Measurements from ENCODE around the gene OAS1. TPM values are rescaled to one million over a fixed set of nuclear protein-coding genes. Genes with fewer than 3 reads are reported as not detected.

Gene OAS1
- total and polyA plus RNA-seq, 2 donors (not counting 3 experiments of a cell fraction or from before 2014, with no cell fraction given), result 5.7 to 6.4 TPM

- Histone ChIP-seq H3K79me2 (ENCODE audit: control insufficient read depth, insufficient read depth, low read length) (no peaks in the 10 kb centered on the region), H2AFZ (ENCODE audit: low read depth, low read length) (no peak overlapping the region), H3K27me3 (ENCODE audit: control insufficient read depth in 2 of 2, insufficient read depth in 2 of 2, low read length in 2 of 2) (peaks cover 0 to 7% of the 10 kb centered on the region in 2 experiments), H3K9ac (replicated peaks; ENCODE audit: extremely low read depth, insufficient read depth, low read length) (no peak overlapping the region), H3K4me3 (replicated peaks in 1 of 3; ENCODE audit: insufficient read depth in 1 of 3, low read depth in 1 of 3, low read length in 3 of 3) (no peak overlapping the region), H3K4me1 (ENCODE audit: control insufficient read depth, extremely low read depth, insufficient read depth, low read length) (no peaks in the 10 kb centered on the region), H4K20me1 (replicated peaks; ENCODE audit: control insufficient read depth, extremely low read depth, insufficient read depth, low read length) (no peaks in the 10 kb centered on the region), H3K9me3 (replicated peaks; ENCODE audit: control insufficient read depth, insufficient read depth, low read length) (no peaks in the 10 kb centered on the region), H3K4me2 (ENCODE audit: insufficient read depth, low read length) (no peak overlapping the region), H3K36me3 (ENCODE audit: control insufficient read depth in 2 of 2, extremely low read depth in 1 of 2, insufficient read depth in 2 of 2, low read length in 2 of 2) (no peaks in the 10 kb centered on the region), H3K27ac (ENCODE audit: insufficient read depth, low read depth, low read length) (no peak overlapping the region), H3K9me1 (replicated peaks; ENCODE audit: control insufficient read depth, extremely low read depth, insufficient read depth, low read length) (no peaks in the 10 kb centered on the region)
- intact Hi-C loops (cut with micrococcal nuclease) (no loop called here), dilution Hi-C loops (cut with MboI; ENCODE audit: extremely low pct_ligation_motif_present, low sequenced_read_pairs) (no loop called here)
- POLR2A ChIA-PET, result no interaction called here
- FAIRE-seq (no peak), DNase-seq (ENCODE audit: low read depth, low spot score) (no peak)
- TF ChIP-seq EZH2 (IDR thresholded peaks at IDR 0.05; ENCODE audit: borderline replicate concordance, low read depth, low read length, severe bottlenecking) (no peak), POLR2A (IDR thresholded peaks at IDR 0.05; ENCODE audit: low read depth, low read length) (no peak), POLR2AphosphoS5 (IDR thresholded peaks at IDR 0.05; ENCODE audit: insufficient read depth, low read depth, low read length) (no peak)
- no TSS peak for BruUV-seq (replicated peaks)
- CTCF ChIA-PET, result interaction anchor here (1.7 to 2.3 kb wide), 2 partner anchors 39 to 84 kb away, joined by 4 to 5 read pairs; no protein-coding TSS in a partner anchor
These were observed 30.3 kb upstream of the OAS1 start for GRCh38 chr12:112876506-112876905.

GRCh38 chr12:112877006-112877405 lies 29.8 kb upstream of the OAS1 start:
- H3K36me3 ChIP-seq (ENCODE audit: control insufficient read depth in 2 of 2, extremely low read depth in 1 of 2, insufficient read depth in 2 of 2, low read length in 2 of 2), result no peaks in the 10 kb centered on the region
- no peaks in the 10 kb centered on the region for H3K79me2 ChIP-seq (ENCODE audit: control insufficient read depth, insufficient read depth, low read length)
- H3K4me2 ChIP-seq (ENCODE audit: insufficient read depth, low read length), result no peak overlapping the region
- POLR2A ChIA-PET, result no interaction called here
- no peak overlapping the region for H3K27ac ChIP-seq (ENCODE audit: insufficient read depth, low read depth, low read length)
- no peaks in the 10 kb centered on the region for H4K20me1 ChIP-seq (replicated peaks; ENCODE audit: control insufficient read depth, extremely low read depth, insufficient read depth, low read length)
- H2AFZ ChIP-seq (ENCODE audit: low read depth, low read length), result no peak overlapping the region
- TF ChIP-seq FOS (IDR thresholded peaks at IDR 0.05; ENCODE audit: borderline replicate concordance, insufficient read depth, low read length), result no peak
- TF ChIP-seq GATA2 (IDR thresholded peaks at IDR 0.05; ENCODE audit: insufficient read depth, insufficient read length, low read depth, low read length), result no peak
- no peak for TF ChIP-seq POLR2AphosphoS5 (IDR thresholded peaks at IDR 0.05; ENCODE audit: insufficient read depth, low read depth, low read length)
- TF ChIP-seq MYC (IDR thresholded peaks at IDR 0.05; ENCODE audit: low read depth, low read length), result no peak
- TF ChIP-seq EZH2 (IDR thresholded peaks at IDR 0.05; ENCODE audit: borderline replicate concordance, low read depth, low read length, severe bottlenecking), result no peak
- TF ChIP-seq JUN (IDR thresholded peaks at IDR 0.05; ENCODE audit: borderline replicate concordance, insufficient read depth, insufficient read length, low read depth), result no peak
- TF ChIP-seq POLR2A (IDR thresholded peaks at IDR 0.05; ENCODE audit: low read depth, low read length), result no peak
- no peak for TF ChIP-seq CTCF (IDR thresholded peaks at IDR 0.05; ENCODE audit: extremely low read depth in 1 of 2, insufficient read depth in 1 of 2, low read depth in 1 of 2, low read length in 2 of 2)
- TF ChIP-seq MAX (IDR thresholded peaks at IDR 0.05; ENCODE audit: insufficient read depth, insufficient read length), result no peak
- no peak for DNase-seq (ENCODE audit: low read depth, low spot score)
- FAIRE-seq, result no peak
- no peak overlapping the region for H3K4me3 ChIP-seq (replicated peaks in 1 of 3; ENCODE audit: insufficient read depth in 1 of 3, low read depth in 1 of 3, low read length in 3 of 3)
- no peaks in the 10 kb centered on the region for H3K9me3 ChIP-seq (replicated peaks; ENCODE audit: control insufficient read depth, insufficient read depth, low read length)
- H3K4me1 ChIP-seq (ENCODE audit: control insufficient read depth, extremely low read depth, insufficient read depth, low read length), result no peaks in the 10 kb centered on the region
- CTCF ChIA-PET, result interaction anchor here (1.7 to 2.3 kb wide), 2 partner anchors 40 to 84 kb away, joined by 4 to 5 read pairs; no protein-coding TSS in a partner anchor
- dilution Hi-C loops (cut with MboI; ENCODE audit: extremely low pct_ligation_motif_present, low sequenced_read_pairs), result no loop called here
- intact Hi-C loops (cut with micrococcal nuclease), result no loop called here
- no peak overlapping the region for H3K9ac ChIP-seq (replicated peaks; ENCODE audit: extremely low read depth, insufficient read depth, low read length)
- BruUV-seq (replicated peaks), result no TSS peak
- no peaks in the 10 kb centered on the region for H3K9me1 ChIP-seq (replicated peaks; ENCODE audit: control insufficient read depth, extremely low read depth, insufficient read depth, low read length)
- H3K27me3 ChIP-seq (ENCODE audit: control insufficient read depth in 2 of 2, insufficient read depth in 2 of 2, low read length in 2 of 2), result peaks cover 0 to 7% of the 10 kb centered on the region in 2 experiments

Measured in endothelial cell of umbilical vein (primary cell).